GM12878 (cell line): ENCODE results near the gene CSNK1G2. TPM values are rescaled to one million over a fixed set of nuclear protein-coding genes. Genes with fewer than 3 reads are reported as not detected.

Experiments
- ATAC-seq: fragments of 200-7000 bp; cut with Tn5 transposase; 3 replicates; pipeline ENCODE4 v1.9.1; 2020; ENCODE audit warnings: mild to moderate bottlenecking, moderate library complexity
- BruUV-seq: library from RNA; stranded (reverse); fragments of 400-500 nt; replicated peaks from 2 replicates; lab custom pipeline; 2021; lab: Mats Ljungman, UMichigan
- CTCF ChIA-PET: fragments of 300-600 bp; sonication (Branson Sonifier 250); formaldehyde crosslinking; extraction: SDS; loops from one replicate; lab custom pipeline; 2021; ENCODE audit warnings: inconsistent platforms; lab: Yijun Ruan, JAX
- POLR2A ChIA-PET: fragments of 350-600 bp; formaldehyde crosslinking; extraction: SDS; loops from one replicate; lab custom pipeline; 2021; ENCODE audit warnings: inconsistent platforms; lab: Charles Lee
- RAD21 ChIA-PET: fragments of 300-600 bp; sonication (Branson Sonifier 250); formaldehyde crosslinking; loops from one replicate; lab custom pipeline; 2023; ENCODE audit warnings: antibody characterized with exemption; ENCODE audit not compliant: unreplicated experiment; lab: Charles Lee
- SMC1A ChIA-PET: fragments of 300-600 bp; sonication (Branson Sonifier 250); formaldehyde crosslinking; loops from one replicate; lab custom pipeline; 2023; ENCODE audit not compliant: unreplicated experiment, uncharacterized antibody; lab: Charles Lee
- DNase-seq: peaks from one replicate; pipeline ENCODE4 v3.0.0-alpha.2; 2011; ENCODE audit warnings: low read depth, low spot score
- FAIRE-seq: peaks from 3 replicates; lab custom pipeline; 2011; peaks lifted over from hg19 to GRCh38; lab: Jason Lieb, UNC
- H2AFZ ChIP-seq: 2 replicates; pipeline ENCODE4 v1.6.0; 2011; ENCODE audit warnings: low read depth, low read length, control low read depth; ENCODE audit not compliant: control insufficient read depth
- H3K27ac ChIP-seq: 2 replicates; pipeline ENCODE4 v1.5.1; 2011; ENCODE audit warnings: control low read depth; ENCODE audit not compliant: control insufficient read depth, insufficient read depth
- H3K27me3 ChIP-seq, 2 experiments: replicated peaks in 1 of 2; 2 replicates each; pipeline versions ENCODE4 v1.6.0 to v1.6.1; 2011; ENCODE audit warnings: low read length in 1 of 2; ENCODE audit not compliant: control insufficient read depth in 2 of 2, insufficient read depth in 2 of 2
- H3K36me3 ChIP-seq, 2 experiments: 2 replicates each; pipeline ENCODE4 v1.5.1; 2011; ENCODE audit warnings: low read length in 1 of 2; ENCODE audit not compliant: control insufficient read depth in 2 of 2, insufficient read depth in 2 of 2
- H3K4me1 ChIP-seq: 2 replicates; pipeline ENCODE4 v1.6.1; 2011; ENCODE audit warnings: mild to moderate bottlenecking, low read length, moderate library complexity, mixed read lengths; ENCODE audit not compliant: control insufficient read depth, insufficient read depth
- H3K4me2 ChIP-seq: 2 replicates; pipeline ENCODE4 v1.6.0; 2011; ENCODE audit warnings: control low read depth; ENCODE audit not compliant: control insufficient read depth, insufficient read depth
- H3K4me3 ChIP-seq: fragments of 200-600 bp; sonication (generic); 2 replicates; pipeline ENCODE4 v1.5.1; 2016
- H3K79me2 ChIP-seq: 2 replicates; pipeline ENCODE4 v1.6.0; 2011; ENCODE audit warnings: low read length; ENCODE audit not compliant: control insufficient read depth, insufficient read depth
- H3K9ac ChIP-seq: 2 replicates; pipeline ENCODE4 v1.8.0; 2011; ENCODE audit warnings: low read length, control low read depth, mixed read lengths; ENCODE audit not compliant: control insufficient read depth, insufficient read depth
- H3K9me3 ChIP-seq: replicated peaks from 3 replicates; pipeline ENCODE4 v1.5.1; 2011; ENCODE audit warnings: mild to moderate bottlenecking, low read length; ENCODE audit not compliant: control insufficient read depth, insufficient read depth
- H4K20me1 ChIP-seq: 2 replicates; pipeline ENCODE4 v1.6.0; 2011; ENCODE audit not compliant: control insufficient read depth, insufficient read depth
- BHLHE40 ChIP-seq, 2 experiments: fragments of 450-650 bp in 1 of 2; IDR thresholded peaks; 2 replicates each; pipeline ENCODE4 v1.6.1; 2011 to 2017; ENCODE audit warnings: low read depth in 2 of 2, borderline replicate concordance in 1 of 2, improper control_type of control experiment in 1 of 2, low read length in 1 of 2, mild to moderate bottlenecking in 1 of 2
- EP300 ChIP-seq, 2 experiments: fragments of 150-350 bp in 1 of 2; IDR thresholded peaks; 2 replicates each; pipeline ENCODE4 v1.6.1; 2011 to 2012; ENCODE audit warnings: low read depth in 2 of 2, low read length in 2 of 2, borderline replicate concordance in 1 of 2, improper control_type of control experiment in 1 of 2, inconsistent platforms in 1 of 2; ENCODE audit not compliant: control insufficient read depth in 1 of 2
- PAX5 ChIP-seq: IDR thresholded peaks from 2 replicates; pipeline ENCODE4 v1.6.1; 2011; ENCODE audit warnings: low read depth, low read length, borderline replicate concordance
- RCOR1 ChIP-seq: conservative IDR thresholded peaks from 2 replicates; pipeline ENCODE4 v1.6.1; 2012; ENCODE audit warnings: low read depth, low read length, improper control_type of control experiment
- SIX5 ChIP-seq: IDR thresholded peaks from 2 replicates; pipeline ENCODE4 v1.6.1; 2011; ENCODE audit warnings: mild to moderate bottlenecking, low read depth, low read length, moderate library complexity; ENCODE audit not compliant: severe bottlenecking
- SMARCA5 ChIP-seq: fragments of 450-650 bp; IDR thresholded peaks from 2 replicates; pipeline ENCODE4 v1.6.1; 2017; ENCODE audit warnings: mild to moderate bottlenecking
- ZNF24 ChIP-seq: fragments of 450-650 bp; IDR thresholded peaks from 2 replicates; pipeline ENCODE4 v1.6.1; 2017; ENCODE audit warnings: antibody characterized with exemption, mild to moderate bottlenecking
- WGBS: methylation state at CpG from one replicate; pipeline ENCODE4 v1.1.6; 2016; ENCODE audit warnings: low lambda C conversion rate; ENCODE audit not compliant: insufficient replicate concordance, insufficient coverage; ENCODE audit errors: missing lambda C conversion rate; 5-methylcytosine and 5-hydroxymethylcytosine counted together
- in situ Hi-C: fragments of 300-500 bp; cut with MboI; formaldehyde crosslinking; loops from 9 replicates; pipeline ENCODE4 v1.14.3; 2018; ENCODE audit warnings: mixed read lengths
- intact Hi-C: fragments of 100-400 bp; cut with micrococcal nuclease; formaldehyde crosslinking; loops from one replicate; pipeline ENCODE4 v1.14.2; 2022; ENCODE audit not compliant: unreplicated experiment
- polyA plus RNA-seq, 11 experiments: library from polyadenylated mRNA; depleted of rRNA in 4 of 11; unstranded in 6 of 11; stranded (reverse) in 5 of 11; fragments of >200 nt; fragmentation: Nextera tagmentation in 4 of 11; fragmentation: Illumina TruSeq in 1 of 11; extraction: Ambion mirVana in 4 of 11; extraction: Trizol in 1 of 11; gene quantifications; 1 replicate in 1 of 11; 2 replicates in 10 of 11; pipeline versions ENCODE4 v1.2.1 to v1.2.3, GENCODE V29; 2011 to 2016; ENCODE audit warnings: inconsistent platforms in 2 of 11, missing spikeins in 2 of 11, low read depth in 1 of 11
- total RNA-seq, 4 experiments: library from RNA; depleted of rRNA in 3 of 4; stranded (reverse); fragments of >200 nt in 3 of 4; fragmentation: Illumina TruSeq in 1 of 4; extraction: Trizol in 1 of 4; gene quantifications; 2 replicates each; pipeline versions ENCODE4 v1.2.1 to v1.2.3, GENCODE V29; 2013 to 2021
- TF ChIP-seq, protein P1 (sequence below): fragments of 150-350 bp; IDR thresholded peaks from 2 replicates; pipeline ENCODE4 v1.6.1; 2016; ENCODE audit warnings: low read depth, low read length
- TF ChIP-seq, protein P2 (sequence below): IDR thresholded peaks from 2 replicates; pipeline ENCODE4 v1.6.1; 2011; ENCODE audit warnings: low read depth, low read length, improper control_type of control experiment, borderline replicate concordance
- TF ChIP-seq, protein P3 (sequence below): IDR thresholded peaks from 2 replicates; pipeline ENCODE4 v1.6.1; 2012; ENCODE audit warnings: mild to moderate bottlenecking, low read depth, low read length
- TF ChIP-seq, protein P4 (sequence below): IDR thresholded peaks from 2 replicates; pipeline ENCODE4 v1.6.1; 2011; ENCODE audit warnings: low read depth, mild to moderate bottlenecking, low read length, moderate library complexity, borderline replicate concordance; ENCODE audit errors: extremely low read depth

Gene CSNK1G2
- total and polyA plus RNA-seq, 10 of the 15 experiments (the other 5 are each of a cell fraction or from before 2014, with no cell fraction given) = 0.64 to 109 (median 25.0) TPM

DNA sequence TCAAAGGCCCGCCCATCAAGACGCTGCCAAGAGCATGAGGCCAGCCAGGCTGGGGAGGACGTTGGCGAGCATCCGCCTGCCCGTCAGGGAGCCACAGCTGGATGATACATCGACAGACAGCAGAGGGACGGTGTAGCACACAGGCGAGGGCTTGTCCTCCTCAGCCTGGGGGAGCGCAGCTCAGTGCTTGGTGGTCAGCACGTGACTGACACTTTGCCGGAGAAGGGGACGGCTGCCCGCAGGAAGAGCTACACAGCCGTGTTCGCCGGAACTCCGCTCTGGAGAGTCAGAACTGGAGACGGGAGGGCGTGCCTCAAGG is 34.1 kb downstream of the CSNK1G2 start:
- no TSS peak for BruUV-seq
- CTCF ChIA-PET = interaction anchor here (0.9 kb wide), 1 partner anchor 29 kb away, joined by 5 read pairs; no protein-coding TSS in a partner anchor
- Histone ChIP-seq H3K36me3 (peaks cover 5 to 34% of the 10 kb centered on the region in 2 experiments; a peak in 3 of 4 replicates), H3K27ac (no peak overlapping the region), H3K27me3 (no peaks in the 10 kb centered on the region; a peak in 1 of 4 replicates), H2AFZ (no peak overlapping the region), H3K4me3 (no peak overlapping the region), H4K20me1 (0 out of 2 replicates have a peak, but pooled peaks cover 3% of the 10 kb centered on the region), H3K9ac (no peak overlapping the region), H3K9me3 (no peaks in the 10 kb centered on the region), H3K79me2 (peaks cover 5% of the 10 kb centered on the region), H3K4me1 (no peaks in the 10 kb centered on the region), H3K4me2 (no peak overlapping the region)
- 98% methylated on average over 14 of the region's 20 CpGs for WGBS
- FAIRE-seq (no peak), DNase-seq (no peak), ATAC-seq (no peak)
- POLR2A ChIA-PET = no interaction called here
- intact Hi-C loops (no loop called here), in situ Hi-C loops (no loop called here)
- RAD21 ChIA-PET = no interaction called here
- SMC1A ChIA-PET = no interaction called here
- TF ChIP-seq EP300 (IDR thresholded peaks at IDR 0.05; ENCODE audit: borderline replicate concordance in 1 of 2, control insufficient read depth in 1 of 2, low read depth in 2 of 2, low read length in 2 of 2) = no peak
- TF ChIP-seq BHLHE40 (IDR thresholded peaks at IDR 0.05; ENCODE audit: borderline replicate concordance in 1 of 2, low read depth in 2 of 2, low read length in 1 of 2) = no peak
- TF ChIP-seq SMARCA5 = no peak
- TF ChIP-seq, protein P1, sequence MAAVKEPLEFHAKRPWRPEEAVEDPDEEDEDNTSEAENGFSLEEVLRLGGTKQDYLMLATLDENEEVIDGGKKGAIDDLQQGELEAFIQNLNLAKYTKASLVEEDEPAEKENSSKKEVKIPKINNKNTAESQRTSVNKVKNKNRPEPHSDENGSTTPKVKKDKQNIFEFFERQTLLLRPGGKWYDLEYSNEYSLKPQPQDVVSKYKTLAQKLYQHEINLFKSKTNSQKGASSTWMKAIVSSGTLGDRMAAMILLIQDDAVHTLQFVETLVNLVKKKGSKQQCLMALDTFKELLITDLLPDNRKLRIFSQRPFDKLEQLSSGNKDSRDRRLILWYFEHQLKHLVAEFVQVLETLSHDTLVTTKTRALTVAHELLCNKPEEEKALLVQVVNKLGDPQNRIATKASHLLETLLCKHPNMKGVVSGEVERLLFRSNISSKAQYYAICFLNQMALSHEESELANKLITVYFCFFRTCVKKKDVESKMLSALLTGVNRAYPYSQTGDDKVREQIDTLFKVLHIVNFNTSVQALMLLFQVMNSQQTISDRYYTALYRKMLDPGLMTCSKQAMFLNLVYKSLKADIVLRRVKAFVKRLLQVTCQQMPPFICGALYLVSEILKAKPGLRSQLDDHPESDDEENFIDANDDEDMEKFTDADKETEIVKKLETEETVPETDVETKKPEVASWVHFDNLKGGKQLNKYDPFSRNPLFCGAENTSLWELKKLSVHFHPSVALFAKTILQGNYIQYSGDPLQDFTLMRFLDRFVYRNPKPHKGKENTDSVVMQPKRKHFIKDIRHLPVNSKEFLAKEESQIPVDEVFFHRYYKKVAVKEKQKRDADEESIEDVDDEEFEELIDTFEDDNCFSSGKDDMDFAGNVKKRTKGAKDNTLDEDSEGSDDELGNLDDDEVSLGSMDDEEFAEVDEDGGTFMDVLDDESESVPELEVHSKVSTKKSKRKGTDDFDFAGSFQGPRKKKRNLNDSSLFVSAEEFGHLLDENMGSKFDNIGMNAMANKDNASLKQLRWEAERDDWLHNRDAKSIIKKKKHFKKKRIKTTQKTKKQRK = no peak
- TF ChIP-seq, protein P2, sequence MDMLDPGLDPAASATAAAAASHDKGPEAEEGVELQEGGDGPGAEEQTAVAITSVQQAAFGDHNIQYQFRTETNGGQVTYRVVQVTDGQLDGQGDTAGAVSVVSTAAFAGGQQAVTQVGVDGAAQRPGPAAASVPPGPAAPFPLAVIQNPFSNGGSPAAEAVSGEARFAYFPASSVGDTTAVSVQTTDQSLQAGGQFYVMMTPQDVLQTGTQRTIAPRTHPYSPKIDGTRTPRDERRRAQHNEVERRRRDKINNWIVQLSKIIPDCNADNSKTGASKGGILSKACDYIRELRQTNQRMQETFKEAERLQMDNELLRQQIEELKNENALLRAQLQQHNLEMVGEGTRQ = no peak
- TF ChIP-seq ZNF24 = no peak
- TF ChIP-seq, protein P3, sequence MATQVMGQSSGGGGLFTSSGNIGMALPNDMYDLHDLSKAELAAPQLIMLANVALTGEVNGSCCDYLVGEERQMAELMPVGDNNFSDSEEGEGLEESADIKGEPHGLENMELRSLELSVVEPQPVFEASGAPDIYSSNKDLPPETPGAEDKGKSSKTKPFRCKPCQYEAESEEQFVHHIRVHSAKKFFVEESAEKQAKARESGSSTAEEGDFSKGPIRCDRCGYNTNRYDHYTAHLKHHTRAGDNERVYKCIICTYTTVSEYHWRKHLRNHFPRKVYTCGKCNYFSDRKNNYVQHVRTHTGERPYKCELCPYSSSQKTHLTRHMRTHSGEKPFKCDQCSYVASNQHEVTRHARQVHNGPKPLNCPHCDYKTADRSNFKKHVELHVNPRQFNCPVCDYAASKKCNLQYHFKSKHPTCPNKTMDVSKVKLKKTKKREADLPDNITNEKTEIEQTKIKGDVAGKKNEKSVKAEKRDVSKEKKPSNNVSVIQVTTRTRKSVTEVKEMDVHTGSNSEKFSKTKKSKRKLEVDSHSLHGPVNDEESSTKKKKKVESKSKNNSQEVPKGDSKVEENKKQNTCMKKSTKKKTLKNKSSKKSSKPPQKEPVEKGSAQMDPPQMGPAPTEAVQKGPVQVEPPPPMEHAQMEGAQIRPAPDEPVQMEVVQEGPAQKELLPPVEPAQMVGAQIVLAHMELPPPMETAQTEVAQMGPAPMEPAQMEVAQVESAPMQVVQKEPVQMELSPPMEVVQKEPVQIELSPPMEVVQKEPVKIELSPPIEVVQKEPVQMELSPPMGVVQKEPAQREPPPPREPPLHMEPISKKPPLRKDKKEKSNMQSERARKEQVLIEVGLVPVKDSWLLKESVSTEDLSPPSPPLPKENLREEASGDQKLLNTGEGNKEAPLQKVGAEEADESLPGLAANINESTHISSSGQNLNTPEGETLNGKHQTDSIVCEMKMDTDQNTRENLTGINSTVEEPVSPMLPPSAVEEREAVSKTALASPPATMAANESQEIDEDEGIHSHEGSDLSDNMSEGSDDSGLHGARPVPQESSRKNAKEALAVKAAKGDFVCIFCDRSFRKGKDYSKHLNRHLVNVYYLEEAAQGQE = no peak
- no peak for TF ChIP-seq RCOR1
- TF ChIP-seq PAX5 = no peak
- TF ChIP-seq SIX5 = no peak
- TF ChIP-seq, protein P4, sequence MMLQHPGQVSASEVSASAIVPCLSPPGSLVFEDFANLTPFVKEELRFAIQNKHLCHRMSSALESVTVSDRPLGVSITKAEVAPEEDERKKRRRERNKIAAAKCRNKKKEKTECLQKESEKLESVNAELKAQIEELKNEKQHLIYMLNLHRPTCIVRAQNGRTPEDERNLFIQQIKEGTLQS = no peak
